ENCODE data around the gene ZFY.

The ZFY gene

DNA sequence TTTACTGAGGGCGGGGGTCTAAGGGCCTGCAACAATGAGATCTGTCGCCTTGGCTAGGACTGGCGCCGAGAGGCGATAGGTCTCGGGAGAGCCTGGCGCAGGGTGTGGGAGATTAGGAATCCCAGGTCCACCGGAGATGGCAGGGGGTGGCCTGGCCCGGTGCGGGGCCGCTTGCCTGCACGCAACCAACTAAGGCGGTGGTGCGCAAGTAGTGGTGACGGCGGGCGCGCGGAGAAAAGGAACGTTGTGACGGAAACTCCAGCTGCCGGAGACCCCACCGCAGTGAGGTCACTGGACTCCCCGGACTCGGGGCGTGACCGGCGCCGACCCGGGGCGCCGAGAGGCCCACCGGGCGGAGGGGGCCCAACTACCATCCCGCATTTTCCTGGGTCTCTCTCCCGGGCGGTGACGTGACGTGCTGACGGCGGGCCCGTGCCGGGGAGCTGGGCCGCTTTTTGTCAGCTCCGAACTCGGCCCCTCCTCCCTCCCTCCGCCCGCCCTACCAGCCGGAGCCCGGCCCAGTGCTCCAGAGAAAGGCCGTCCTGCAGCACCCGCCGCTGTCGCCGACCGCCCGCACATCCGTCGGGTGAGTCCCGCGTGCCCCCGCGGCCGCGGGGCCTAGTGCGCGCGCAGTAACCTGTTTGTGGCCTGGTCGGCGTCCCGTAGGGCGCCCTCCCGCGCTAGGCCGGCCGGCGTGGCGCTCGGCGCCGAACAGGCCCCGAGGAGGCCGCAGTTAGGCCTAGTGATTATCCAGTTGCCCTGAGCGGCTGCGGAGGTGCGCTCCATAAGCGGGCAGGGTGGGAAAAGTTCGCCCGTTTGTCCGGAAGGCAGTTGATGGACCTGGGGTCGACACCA lies at the start of gene ZFY:
ZFY (plus strand) TSS at position 521 of the 855 bp plus-strand sequence. CDS start 18,556 bp downstream, outside the sequence.
- Histone ChIP-seq H3K27me3 (ENCODE audit: low read depth) (no peaks in the 10 kb centered on the region), H3K36me3 (replicated peaks) (no peaks in the 10 kb centered on the region), H3K9me3 (no peaks in the 10 kb centered on the region), H3K4me1 (no peaks in the 10 kb centered on the region), H3K4me3 (no peak within 1 kb of the TSS)
- DNase-seq (ENCODE audit: low spot score in 2 of 2), result no peak
- in situ Hi-C loops (cut with MboI; ENCODE audit: low sequenced_read_pairs), result no loop called here

DNA sequence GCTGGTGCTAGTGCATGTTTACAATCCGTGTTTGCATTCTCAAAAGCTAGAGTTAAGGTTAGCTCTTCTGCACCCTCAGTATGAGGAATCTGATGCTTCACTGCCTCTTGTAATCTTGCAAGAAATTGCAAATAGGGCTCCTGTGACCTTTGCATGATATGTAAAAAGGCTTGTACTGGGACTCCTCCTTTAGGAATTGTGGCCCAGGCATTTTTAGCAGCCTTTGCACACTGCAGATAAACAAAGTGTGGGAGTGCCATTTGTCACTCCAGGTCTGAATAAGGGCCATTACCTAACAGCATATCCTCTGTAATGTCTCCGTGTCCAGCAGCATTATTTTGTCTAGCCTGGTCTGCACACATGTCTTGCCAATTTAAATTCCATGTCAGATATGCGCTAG lies 49.3 kb upstream of the ZFY start:
- no peaks in the 10 kb centered on the region for H3K4me1 ChIP-seq
- no peaks in the 10 kb centered on the region for H3K27me3 ChIP-seq (ENCODE audit: low read depth)
- H3K9me3 ChIP-seq, result no peaks in the 10 kb centered on the region
- no peak for DNase-seq (ENCODE audit: low spot score in 2 of 2)
- H3K4me3 ChIP-seq, result no peak overlapping the region
- H3K36me3 ChIP-seq (replicated peaks), result no peaks in the 10 kb centered on the region
- in situ Hi-C loops (cut with MboI; ENCODE audit: low sequenced_read_pairs), result no loop called here

GRCh38 chrY:2887386-2887785 lies 47.8 kb upstream of the ZFY start:
- in situ Hi-C loops (cut with MboI; ENCODE audit: low sequenced_read_pairs), result no loop called here
- Histone ChIP-seq H3K9me3 (no peaks in the 10 kb centered on the region), H3K4me1 (no peaks in the 10 kb centered on the region), H3K4me3 (no peak overlapping the region), H3K27me3 (ENCODE audit: low read depth) (no peaks in the 10 kb centered on the region), H3K36me3 (replicated peaks) (no peaks in the 10 kb centered on the region)
- DNase-seq (ENCODE audit: low spot score in 2 of 2), result no peak

DNA sequence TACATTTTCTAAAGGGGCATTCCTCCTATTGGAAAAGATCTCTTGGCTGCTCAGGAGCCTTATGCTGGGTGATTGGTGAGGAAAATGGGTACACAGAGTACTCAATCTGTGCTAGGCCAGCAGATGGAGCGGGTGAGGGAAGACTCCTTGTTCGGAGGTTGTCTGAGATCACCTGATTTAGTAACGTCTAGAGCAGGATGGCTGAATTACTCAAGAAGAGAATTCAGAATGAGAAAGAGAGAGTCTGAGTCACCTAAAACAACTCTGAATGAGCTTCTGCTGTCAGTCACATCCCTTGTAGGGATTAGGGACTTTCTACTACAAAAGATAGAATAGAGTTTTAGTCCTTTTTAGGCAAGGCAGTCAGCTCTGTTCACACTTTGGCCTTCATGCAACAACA lies 47.2 kb upstream of the ZFY start:
- Histone ChIP-seq H3K4me3 (no peak overlapping the region), H3K9me3 (no peaks in the 10 kb centered on the region), H3K36me3 (replicated peaks) (no peaks in the 10 kb centered on the region), H3K27me3 (ENCODE audit: low read depth) (no peaks in the 10 kb centered on the region), H3K4me1 (no peaks in the 10 kb centered on the region)
- DNase-seq (ENCODE audit: low spot score in 2 of 2), result no peak
- in situ Hi-C loops (cut with MboI; ENCODE audit: low sequenced_read_pairs), result no loop called here

GRCh38 chrY:2893471-2893870 lies 41.7 kb upstream of the ZFY start:
- Histone ChIP-seq H3K4me1 (no peaks in the 10 kb centered on the region), H3K36me3 (replicated peaks) (no peaks in the 10 kb centered on the region), H3K4me3 (no peak overlapping the region), H3K27me3 (ENCODE audit: low read depth) (no peaks in the 10 kb centered on the region), H3K9me3 (no peaks in the 10 kb centered on the region)
- no peak for DNase-seq (ENCODE audit: low spot score in 2 of 2)
- in situ Hi-C loops (cut with MboI; ENCODE audit: low sequenced_read_pairs), result no loop called here

DNA sequence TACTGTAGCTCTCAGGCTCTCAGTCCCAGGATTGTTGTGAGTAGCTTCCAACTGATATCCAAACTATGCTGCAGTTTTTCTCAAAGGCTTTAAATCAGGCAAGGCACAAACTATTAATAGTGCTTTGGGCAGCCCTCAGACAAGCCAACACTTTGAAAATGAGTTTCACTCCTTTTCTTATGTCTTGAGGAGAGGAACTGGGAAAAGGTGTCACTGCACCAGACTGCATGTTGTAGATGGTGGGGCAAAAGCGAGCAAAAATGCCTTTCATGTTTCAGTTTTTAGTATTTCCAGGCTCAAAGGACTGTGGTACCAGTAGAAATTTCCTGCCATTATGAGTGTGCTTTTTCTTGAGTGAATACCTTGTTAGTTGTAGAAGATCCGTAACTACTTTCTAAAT lies 39.1 kb upstream of the ZFY start:
- Histone ChIP-seq H3K4me1 (no peaks in the 10 kb centered on the region), H3K4me3 (no peak overlapping the region), H3K36me3 (replicated peaks) (no peaks in the 10 kb centered on the region), H3K27me3 (ENCODE audit: low read depth) (no peaks in the 10 kb centered on the region), H3K9me3 (no peaks in the 10 kb centered on the region)
- no peak for DNase-seq (ENCODE audit: low spot score in 2 of 2)
- in situ Hi-C loops (cut with MboI; ENCODE audit: low sequenced_read_pairs), result no loop called here

- in situ Hi-C loops (cut with MboI; ENCODE audit: low sequenced_read_pairs), result no loop called here
- Histone ChIP-seq H3K36me3 (replicated peaks) (no peaks in the 10 kb centered on the region), H3K4me1 (no peaks in the 10 kb centered on the region), H3K27me3 (ENCODE audit: low read depth) (no peaks in the 10 kb centered on the region), H3K9me3 (no peaks in the 10 kb centered on the region), H3K4me3 (no peak overlapping the region)
- DNase-seq (ENCODE audit: low spot score in 2 of 2), result no peak
Observed at GRCh38 chrY:2907356-2907755, 27.8 kb upstream of the ZFY start.

DNA sequence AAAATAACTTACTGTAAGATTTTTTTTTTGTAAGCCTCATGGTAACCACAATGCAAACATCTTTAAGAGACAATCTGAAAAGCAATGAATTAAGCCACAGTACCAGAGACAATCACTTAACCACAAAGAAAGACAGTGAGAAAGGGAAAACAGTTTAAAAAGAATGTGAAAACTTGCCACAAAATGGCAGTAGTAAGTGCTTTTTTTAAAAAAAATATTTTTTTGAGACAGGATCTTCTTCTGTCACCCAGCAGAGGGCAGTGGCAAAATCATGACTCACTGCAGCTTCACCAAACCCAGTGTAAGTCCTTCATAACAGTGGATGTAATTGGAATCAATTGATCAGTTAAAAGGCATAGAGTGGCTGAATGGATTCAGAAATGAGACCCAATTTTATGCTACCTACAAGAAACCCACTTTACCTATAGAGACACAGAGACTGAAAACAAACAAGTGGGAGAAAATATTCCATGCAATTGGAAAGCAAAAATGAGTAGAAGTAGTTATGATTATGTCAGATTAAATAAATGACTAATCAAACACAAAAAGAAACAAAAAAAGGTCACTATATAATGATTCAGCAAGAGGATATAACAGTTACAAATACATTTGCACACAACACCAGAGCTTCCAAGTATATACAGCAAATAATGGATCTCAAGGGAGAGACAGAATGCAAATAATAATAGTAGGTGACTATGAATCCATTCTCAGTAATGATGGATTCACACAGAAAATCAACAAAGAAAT lies 21.9 kb upstream of the ZFY start:
- in situ Hi-C loops (cut with MboI; ENCODE audit: low sequenced_read_pairs), result no loop called here
- H3K36me3 ChIP-seq (replicated peaks), result no peaks in the 10 kb centered on the region

GRCh38 chrY:2934078-2934477 lies 1.1 kb upstream of the ZFY start:
- Histone ChIP-seq H3K4me1 (no peaks in the 10 kb centered on the region), H3K36me3 (replicated peaks) (no peaks in the 10 kb centered on the region), H3K27me3 (ENCODE audit: low read depth) (no peaks in the 10 kb centered on the region), H3K9me3 (no peaks in the 10 kb centered on the region), H3K4me3 (no peak overlapping the region)
- in situ Hi-C loops (cut with MboI; ENCODE audit: low sequenced_read_pairs), result no loop called here
- no peak for DNase-seq (ENCODE audit: low spot score in 2 of 2)

More for the DNA sequence above, 21.9 kb upstream of the ZFY start:
- Histone ChIP-seq H3K4me1 (no peaks in the 10 kb centered on the region), H3K9me3 (no peaks in the 10 kb centered on the region), H3K27me3 (ENCODE audit: low read depth) (no peaks in the 10 kb centered on the region), H3K4me3 (no peak overlapping the region)
- DNase-seq (ENCODE audit: low spot score in 2 of 2), result no peak

- H3K4me1 ChIP-seq, result no peaks in the 10 kb centered on the region
- H3K36me3 ChIP-seq (replicated peaks), result no peaks in the 10 kb centered on the region
- in situ Hi-C loops (cut with MboI; ENCODE audit: low sequenced_read_pairs), result no loop called here
- H3K27me3 ChIP-seq (ENCODE audit: low read depth), result no peaks in the 10 kb centered on the region
- no peak for DNase-seq (ENCODE audit: low spot score in 2 of 2)
- H3K4me3 ChIP-seq, result no peak overlapping the region
- no peaks in the 10 kb centered on the region for H3K9me3 ChIP-seq
Observed at GRCh38 chrY:2935716-2936435, 695 bp downstream of the ZFY start.

GRCh38 chrY:2936436-2936750 lies 1.2 kb downstream of the ZFY start:
- in situ Hi-C loops (cut with MboI; ENCODE audit: low sequenced_read_pairs), result no loop called here
- no peak for DNase-seq (ENCODE audit: low spot score in 2 of 2)
- H3K4me1 ChIP-seq, result no peaks in the 10 kb centered on the region
- H3K9me3 ChIP-seq, result no peaks in the 10 kb centered on the region
- no peaks in the 10 kb centered on the region for H3K36me3 ChIP-seq (replicated peaks)
- H3K4me3 ChIP-seq, result no peak overlapping the region
- H3K27me3 ChIP-seq (ENCODE audit: low read depth), result no peaks in the 10 kb centered on the region

DNA sequence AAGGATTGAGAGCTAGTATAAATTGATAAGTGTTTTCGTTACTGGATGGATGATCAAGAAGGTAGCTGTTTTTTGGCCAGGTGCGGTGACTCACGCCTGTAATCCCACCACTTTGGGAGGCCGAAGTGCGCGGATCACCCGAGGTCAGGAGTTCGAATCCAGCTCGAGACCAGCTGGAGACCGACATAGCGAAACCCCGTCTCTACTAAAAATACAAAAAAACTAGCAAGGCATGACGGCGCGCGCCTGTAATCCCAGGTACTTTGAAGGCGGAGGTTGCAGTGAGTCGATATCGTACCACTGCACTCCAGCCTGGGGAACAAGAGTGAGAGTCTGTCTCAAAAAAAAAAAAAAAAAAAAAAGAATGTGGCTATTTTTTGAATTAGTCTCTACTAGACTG lies 2.0 kb downstream of the ZFY start:
- H3K4me1 ChIP-seq, result no peaks in the 10 kb centered on the region
- H3K36me3 ChIP-seq (replicated peaks), result no peaks in the 10 kb centered on the region
- no peaks in the 10 kb centered on the region for H3K9me3 ChIP-seq
- H3K4me3 ChIP-seq, result no peak overlapping the region
- in situ Hi-C loops (cut with MboI; ENCODE audit: low sequenced_read_pairs), result no loop called here
- no peak for DNase-seq (ENCODE audit: low spot score in 2 of 2)
- H3K27me3 ChIP-seq (ENCODE audit: low read depth), result no peaks in the 10 kb centered on the region

- H3K4me3 ChIP-seq, result no peak overlapping the region
- in situ Hi-C loops (cut with MboI; ENCODE audit: low sequenced_read_pairs), result no loop called here
- DNase-seq (ENCODE audit: low spot score in 2 of 2), result no peak
- no peaks in the 10 kb centered on the region for H3K9me3 ChIP-seq
- no peaks in the 10 kb centered on the region for H3K27me3 ChIP-seq (ENCODE audit: low read depth)
- H3K4me1 ChIP-seq, result no peaks in the 10 kb centered on the region
- H3K36me3 ChIP-seq (replicated peaks), result no peaks in the 10 kb centered on the region
Observed at GRCh38 chrY:2949590-2950252, 14.5 kb downstream of the ZFY start.

Measured in HAP-1 (cell line).